ENCODE results near the gene PITPNM1. TPM values are rescaled to one million over a fixed set of nuclear protein-coding genes. Genes with fewer than 3 reads are reported as not detected.
"Not testable (repeated sequence)": the region's sequence is repeated elsewhere in the genome, so short reads cannot be mapped to it uniquely, and the experiment has no call there.

PITPNM1 gene
- total RNA-seq, 1 experiment from 2014 or later: 65.0 TPM

GRCh38 chr11:67482275-67482826, 22.8 kb downstream of the PITPNM1 start:
- no peaks in the 10 kb centered on the region for H3K27me3 ChIP-seq (replicated peaks; ENCODE audit: control insufficient read depth, insufficient read depth, low read length)
- BruUV-seq (replicated peaks): TSS peak; percentile 92
- DNase-seq: no peak
- peaks cover 2% of the 10 kb centered on the region; the same call in 1 of the 2 replicates for H3K36me3 ChIP-seq (ENCODE audit: control insufficient read depth, insufficient read depth, low read length)
- no peaks in the 10 kb centered on the region for H3K9me3 ChIP-seq
- H3K4me3 ChIP-seq (ENCODE audit: low read depth, low read length): peak overlapping the region; percentile 48
- H3K36me3 Mint-ChIP-seq (ENCODE audit: insufficient read depth, unreplicated experiment): peaks cover 38% of the 10 kb centered on the region
- intact Hi-C loops (cut with micrococcal nuclease; ENCODE audit: unreplicated experiment): loop anchor here (5.0 kb wide), 1 partner anchor 80 kb away; the partner anchor contains the start of genes PPP1CA and TBC1D10C
- H3K9me3 Mint-ChIP-seq (ENCODE audit: unreplicated experiment): no peaks in the 10 kb centered on the region
- peaks cover 24% of the 10 kb centered on the region for H3K4me1 Mint-ChIP-seq (ENCODE audit: low read depth, unreplicated experiment)
- TF ChIP-seq CTCF (IDR thresholded peaks at IDR 0.05; ENCODE audit: insufficient read depth in 1 of 2, low read depth in 1 of 2, low read length in 1 of 2, severe bottlenecking in 1 of 2, unreplicated experiment in 1 of 2): no peak
- CTCF ChIA-PET: interaction anchor here (0.6 to 2.1 kb wide), 6 partner anchors 14 to 131 kb away, joined by 3 to 14 read pairs (median 3); partner anchors contain the start of genes CLCF1, PPP1CA, RAD9A and TMEM134
- peak overlapping the region; percentile 99 for H3K27ac Mint-ChIP-seq (ENCODE audit: unreplicated experiment)
- peaks cover 4% of the 10 kb centered on the region; the same call in 1 of the 2 replicates for H3K4me1 ChIP-seq
- POLR2A ChIA-PET: interaction anchor here (0.6 to 1.8 kb wide), 12 partner anchors 8 to 148 kb away, joined by 3 to 16 read pairs (median 5); partner anchors contain the start of genes GSTP1, NUDT8, PPP1CA and RAD9A
- no peaks in the 10 kb centered on the region for H3K27me3 Mint-ChIP-seq (ENCODE audit: insufficient read depth, unreplicated experiment)
- peak overlapping the region; percentile 99 for H3K4me3 Mint-ChIP-seq (ENCODE audit: unreplicated experiment)

GRCh38 chr11:67477344-67478050, 27.7 kb downstream of the PITPNM1 start:
- H3K4me1 ChIP-seq; BruUV-seq (replicated peaks); H3K9me3 Mint-ChIP-seq (ENCODE audit: unreplicated experiment); DNase-seq; H3K4me3 ChIP-seq (ENCODE audit: low read depth, low read length); H3K4me3 Mint-ChIP-seq (ENCODE audit: unreplicated experiment); H3K27me3 Mint-ChIP-seq (ENCODE audit: insufficient read depth, unreplicated experiment); H3K9me3 ChIP-seq; H3K4me1 Mint-ChIP-seq (ENCODE audit: low read depth, unreplicated experiment); H3K27me3 ChIP-seq (replicated peaks; ENCODE audit: control insufficient read depth, insufficient read depth, low read length); H3K36me3 ChIP-seq (ENCODE audit: control insufficient read depth, insufficient read depth, low read length); intact Hi-C loops (cut with micrococcal nuclease; ENCODE audit: unreplicated experiment); H3K36me3 Mint-ChIP-seq (ENCODE audit: insufficient read depth, unreplicated experiment): not testable (repeated sequence)
- peak overlapping the region; percentile 17 for H3K27ac Mint-ChIP-seq (ENCODE audit: unreplicated experiment)
- ChIA-PET CTCF (interaction anchor here (0.6 to 1.9 kb wide), 2 partner anchors 76 to 621 kb away, joined by 3 to 5 read pairs; partner anchors contain the start of gene PPP1CA), POLR2A (interaction anchor here (0.7 kb wide), 1 partner anchor 18 kb away, joined by 3 read pairs; no protein-coding TSS in a partner anchor)

- DNase-seq; H3K4me3 ChIP-seq (ENCODE audit: low read depth, low read length); H3K36me3 Mint-ChIP-seq (ENCODE audit: insufficient read depth, unreplicated experiment); H3K9me3 ChIP-seq; H3K9me3 Mint-ChIP-seq (ENCODE audit: unreplicated experiment); H3K4me1 ChIP-seq; H3K27me3 ChIP-seq (replicated peaks; ENCODE audit: control insufficient read depth, insufficient read depth, low read length); H3K4me3 Mint-ChIP-seq (ENCODE audit: unreplicated experiment); H3K4me1 Mint-ChIP-seq (ENCODE audit: low read depth, unreplicated experiment); POLR2A ChIA-PET; intact Hi-C loops (cut with micrococcal nuclease; ENCODE audit: unreplicated experiment); H3K36me3 ChIP-seq (ENCODE audit: control insufficient read depth, insufficient read depth, low read length); H3K27me3 Mint-ChIP-seq (ENCODE audit: insufficient read depth, unreplicated experiment); BruUV-seq (replicated peaks): not testable (repeated sequence)
- H3K27ac Mint-ChIP-seq (ENCODE audit: unreplicated experiment): peak overlapping the region; percentile 17
- CTCF ChIA-PET: interaction anchor here (0.6 to 1.9 kb wide), 2 partner anchors 75 to 621 kb away, joined by 3 to 5 read pairs; partner anchors contain the start of gene PPP1CA
Measured at GRCh38 chr11:67476692-67477091, 28.5 kb downstream of the PITPNM1 start.

- Histone ChIP-seq H3K9me3 (no peaks in the 10 kb centered on the region), H3K36me3 (ENCODE audit: control insufficient read depth, insufficient read depth, low read length) (no peaks in the 10 kb centered on the region), H3K4me1 (peaks cover 18% of the 10 kb centered on the region), H3K4me3 (ENCODE audit: low read depth, low read length) (no peak overlapping the region), H3K27me3 (replicated peaks; ENCODE audit: control insufficient read depth, insufficient read depth, low read length) (no peaks in the 10 kb centered on the region)
- TF ChIP-seq CTCF (IDR thresholded peaks at IDR 0.05; ENCODE audit: insufficient read depth in 1 of 2, low read depth in 1 of 2, low read length in 1 of 2, severe bottlenecking in 1 of 2, unreplicated experiment in 1 of 2): no peak
- no peaks in the 10 kb centered on the region for H3K9me3 Mint-ChIP-seq (ENCODE audit: unreplicated experiment)
- H3K4me3 Mint-ChIP-seq (ENCODE audit: unreplicated experiment): no peak overlapping the region
- H3K27me3 Mint-ChIP-seq (ENCODE audit: insufficient read depth, unreplicated experiment): no peaks in the 10 kb centered on the region
- ChIA-PET POLR2A (no interaction called here), CTCF (interaction anchor here (0.7 kb wide), 1 partner anchor 52 kb away, joined by 4 read pairs; no protein-coding TSS in a partner anchor)
- no peak overlapping the region for H3K27ac Mint-ChIP-seq (ENCODE audit: unreplicated experiment)
- DNase-seq: no peak
- intact Hi-C loops (cut with micrococcal nuclease; ENCODE audit: unreplicated experiment): no loop called here
- no TSS peak for BruUV-seq (replicated peaks)
- peaks cover 7% of the 10 kb centered on the region for H3K4me1 Mint-ChIP-seq (ENCODE audit: low read depth, unreplicated experiment)
- peaks cover 8% of the 10 kb centered on the region for H3K36me3 Mint-ChIP-seq (ENCODE audit: insufficient read depth, unreplicated experiment)
Measured at GRCh38 chr11:67472882-67473281, 32.3 kb downstream of the PITPNM1 start.
